ENCODE measurements around the gene ARF6.

- TF ChIP-seq CTCF (IDR thresholded peaks at IDR 0.05; ENCODE audit: low read depth, low read length) (no peak), POLR2A (IDR thresholded peaks at IDR 0.05; ENCODE audit: extremely low read depth, insufficient read length) (no peak), MAX (IDR thresholded peaks at IDR 0.05; ENCODE audit: low read depth, low read length) (no peak), MYC (IDR thresholded peaks at IDR 0.05; ENCODE audit: low read depth, low read length) (no peak)
These were observed 2.6 kb downstream of the ARF6 start for GRCh38 chr14:49895480-49895879.

Measured in NB4 (cell line).